ENCODE data around the gene VPS16.
"Not testable (repeated sequence)": the region's sequence is repeated elsewhere in the genome, so short reads cannot be mapped to it uniquely, and the experiment has no call there.

The VPS16 gene

DNA sequence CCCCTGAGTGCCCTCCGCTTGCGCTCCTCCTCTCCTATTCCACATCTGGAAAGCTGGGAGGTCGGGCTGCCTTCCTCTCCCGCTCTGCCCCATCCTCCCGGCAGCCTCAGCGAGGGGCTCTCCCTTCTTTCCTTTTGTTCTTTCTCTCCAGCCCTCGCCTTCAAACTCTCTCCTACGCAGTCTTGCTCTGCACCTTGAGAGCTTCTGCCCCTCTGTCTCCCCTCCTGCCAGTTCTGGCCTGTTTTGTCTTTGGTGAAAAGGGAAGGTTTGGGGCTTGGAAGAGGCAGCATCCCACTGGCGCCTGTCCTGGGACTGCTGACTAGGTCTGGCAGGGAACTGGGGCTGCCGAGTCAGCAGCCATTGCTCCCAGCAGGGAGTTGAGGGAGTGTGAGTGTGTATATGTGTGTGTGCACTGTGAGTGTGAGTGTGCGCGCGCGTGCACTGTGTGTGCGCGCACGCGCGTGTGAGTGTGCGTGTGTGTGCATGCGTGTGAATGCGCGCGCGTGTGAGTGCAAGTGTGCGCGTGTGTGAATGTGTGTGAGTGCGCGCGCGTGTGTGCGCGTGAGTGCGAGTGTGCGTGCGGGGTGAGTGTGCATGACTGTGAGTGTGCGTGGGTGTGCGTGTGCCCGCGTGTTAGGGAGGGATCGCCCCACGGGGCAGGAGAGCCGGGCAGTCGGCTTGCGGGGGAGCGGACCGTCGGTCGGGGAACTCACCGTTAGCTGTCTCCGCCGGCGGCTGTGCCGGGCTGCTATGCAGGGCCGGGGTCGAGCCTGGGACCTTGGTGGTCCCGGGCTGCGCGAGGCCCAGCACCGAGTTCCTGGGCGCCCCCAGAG is 40.6 kb upstream of the VPS16 start:
- Histone ChIP-seq H3K4me1 (ENCODE audit: control insufficient read depth, insufficient read depth, low read length) (no peaks in the 10 kb centered on the region), H3K4me3 (ENCODE audit: low read length) (peak overlapping the region; percentile 65), H3K9ac (ENCODE audit: low read depth, low read length) (no peak overlapping the region)

DNA sequence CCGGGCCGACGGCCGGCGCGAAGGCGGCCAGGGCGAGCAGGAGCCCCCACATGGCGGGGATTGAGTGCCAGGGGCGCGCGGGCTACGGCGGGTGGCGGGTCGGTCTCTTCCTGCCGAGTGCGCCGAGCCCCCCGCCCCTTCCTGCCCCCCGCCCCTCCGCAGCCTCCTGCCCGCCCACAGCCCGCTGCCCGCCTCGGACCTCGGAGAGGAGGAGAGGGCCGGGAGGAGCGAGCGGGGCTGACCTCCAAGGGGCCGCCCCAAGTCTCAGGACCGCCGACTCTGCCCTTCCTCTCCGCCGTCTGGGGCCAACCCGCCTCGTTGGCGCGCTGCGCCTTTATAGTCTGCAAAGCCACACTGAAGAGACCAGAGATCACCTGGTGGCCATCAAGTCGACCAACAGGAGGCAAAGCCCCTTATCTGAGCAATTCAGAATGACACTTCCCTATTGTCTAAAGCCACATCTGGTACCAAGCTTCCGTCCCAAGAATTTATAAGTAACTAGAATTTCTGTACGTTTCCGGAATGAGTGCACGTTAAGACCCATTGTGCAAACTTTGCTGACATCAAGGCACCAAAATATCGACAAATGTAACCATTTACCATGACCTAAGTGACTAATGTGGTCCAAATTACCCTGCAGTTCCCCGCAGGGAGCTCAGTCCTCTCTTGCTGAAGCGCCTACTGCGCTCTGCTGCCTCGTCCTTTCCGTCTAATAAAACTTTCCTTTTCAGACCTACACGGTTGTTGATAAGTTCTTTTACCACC is 39.8 kb upstream of the VPS16 start, which contains the start of gene CPXM1:
CPXM1 (minus strand) TSS at position 107 of the 765 bp plus-strand sequence; CDS start at position 52, 55 bp downstream.
- peaks cover 7% of the 10 kb centered on the region for H3K9me3 ChIP-seq (replicated peaks; ENCODE audit: low read length)
- H3K36me3 ChIP-seq (ENCODE audit: insufficient read depth, low read length): no peaks in the 10 kb centered on the region
- H3K4me1 ChIP-seq (ENCODE audit: control insufficient read depth, insufficient read depth, low read length): no peaks in the 10 kb centered on the region
- H3K9ac ChIP-seq (ENCODE audit: low read depth, low read length): no peak within 1 kb of the TSS
- H3K27me3 ChIP-seq (ENCODE audit: control insufficient read depth, insufficient read depth, low read length): peaks cover 85% of the 10 kb centered on the region
- peak within 1 kb of the TSS; percentile 64 for H3K4me2 ChIP-seq (ENCODE audit: low read length)
- peak within 1 kb of the TSS; percentile 65 for H3K4me3 ChIP-seq (ENCODE audit: low read length)

More for the DNA sequence above, 40.6 kb upstream of the VPS16 start:
- Histone ChIP-seq H3K4me2 (ENCODE audit: low read length) (peak overlapping the region; percentile 64), H3K36me3 (ENCODE audit: insufficient read depth, low read length) (no peaks in the 10 kb centered on the region), H3K9me3 (replicated peaks; ENCODE audit: low read length) (peaks cover 7% of the 10 kb centered on the region), H3K27me3 (ENCODE audit: control insufficient read depth, insufficient read depth, low read length) (peaks cover 82% of the 10 kb centered on the region)

DNA sequence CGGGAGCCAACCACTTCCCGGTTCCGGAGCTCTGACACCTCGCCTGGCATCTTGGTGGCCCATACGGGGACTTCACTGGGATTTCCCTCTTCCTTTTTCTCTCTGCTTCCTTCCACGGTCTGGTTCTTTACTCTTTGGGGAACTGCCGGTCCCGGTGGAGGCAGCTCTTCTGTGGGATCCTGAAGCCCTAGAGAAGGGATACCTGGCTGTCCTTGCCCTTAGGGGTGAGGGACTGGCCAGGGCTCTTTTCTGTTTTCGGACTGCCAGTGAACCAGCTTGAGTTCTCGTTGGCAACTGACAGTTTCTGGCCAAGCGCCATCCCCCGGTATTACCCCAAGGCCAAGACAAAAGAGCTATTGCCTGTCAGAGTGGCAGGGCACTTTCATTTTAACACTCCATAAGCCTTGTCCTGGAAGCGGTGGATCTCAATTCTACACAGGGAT is 39.2 kb upstream of the VPS16 start:
- Histone ChIP-seq H3K27me3 (ENCODE audit: control insufficient read depth, insufficient read depth, low read length) (peaks cover 87% of the 10 kb centered on the region), H3K9ac (ENCODE audit: low read depth, low read length) (no peak overlapping the region), H3K4me1 (ENCODE audit: control insufficient read depth, insufficient read depth, low read length) (peaks cover 4% of the 10 kb centered on the region), H3K36me3 (ENCODE audit: insufficient read depth, low read length) (no peaks in the 10 kb centered on the region), H3K9me3 (replicated peaks; ENCODE audit: low read length) (peaks cover 7% of the 10 kb centered on the region), H3K4me3 (ENCODE audit: low read length) (no peak overlapping the region), H3K4me2 (ENCODE audit: low read length) (no peak overlapping the region)

DNA sequence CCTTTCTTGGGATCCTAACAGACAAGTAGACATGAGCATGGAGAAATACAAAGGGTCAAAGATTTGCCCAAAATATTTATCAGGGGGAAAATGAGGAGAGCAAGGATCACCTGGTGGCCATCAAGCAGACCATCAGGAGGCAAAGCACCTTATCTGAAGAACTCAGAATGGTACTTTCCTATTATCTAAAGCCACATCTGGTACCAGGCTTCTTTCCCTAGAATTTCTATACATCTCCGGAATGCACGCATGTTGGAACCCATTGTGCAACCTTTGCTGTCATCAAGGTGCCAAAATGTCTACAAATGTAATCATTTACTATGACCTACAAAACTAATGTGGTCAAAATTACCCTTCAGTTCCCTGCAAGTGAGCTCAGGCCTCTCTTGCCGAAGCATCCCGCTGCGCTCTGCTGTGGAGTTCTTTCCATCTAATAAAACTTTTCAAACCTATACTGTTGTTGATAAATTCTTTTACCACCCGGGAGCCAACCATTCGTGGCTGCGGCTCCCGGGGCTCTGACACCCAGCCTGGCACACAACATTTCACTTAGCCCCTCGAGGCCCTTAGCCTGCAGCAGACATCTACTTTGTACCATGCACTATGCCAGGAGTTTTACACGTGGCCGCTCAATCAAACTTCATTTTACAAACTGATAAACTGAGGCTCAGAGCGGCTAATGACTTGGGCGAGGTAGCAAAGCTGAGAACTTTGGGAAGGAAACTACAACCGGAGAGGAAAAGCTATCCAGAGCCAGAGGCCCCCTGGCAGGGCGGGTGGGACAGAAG is 36.3 kb upstream of the VPS16 start:
- Histone ChIP-seq H3K4me2 (ENCODE audit: low read length) (no peak overlapping the region), H3K27me3 (ENCODE audit: control insufficient read depth, insufficient read depth, low read length) (peaks cover 85% of the 10 kb centered on the region), H3K9me3 (replicated peaks; ENCODE audit: low read length) (peaks cover 7% of the 10 kb centered on the region), H3K4me3 (ENCODE audit: low read length) (no peak overlapping the region), H3K9ac (ENCODE audit: low read depth, low read length) (no peak overlapping the region), H3K4me1 (ENCODE audit: control insufficient read depth, insufficient read depth, low read length) (peaks cover 5% of the 10 kb centered on the region), H3K36me3 (ENCODE audit: insufficient read depth, low read length) (no peaks in the 10 kb centered on the region)

DNA sequence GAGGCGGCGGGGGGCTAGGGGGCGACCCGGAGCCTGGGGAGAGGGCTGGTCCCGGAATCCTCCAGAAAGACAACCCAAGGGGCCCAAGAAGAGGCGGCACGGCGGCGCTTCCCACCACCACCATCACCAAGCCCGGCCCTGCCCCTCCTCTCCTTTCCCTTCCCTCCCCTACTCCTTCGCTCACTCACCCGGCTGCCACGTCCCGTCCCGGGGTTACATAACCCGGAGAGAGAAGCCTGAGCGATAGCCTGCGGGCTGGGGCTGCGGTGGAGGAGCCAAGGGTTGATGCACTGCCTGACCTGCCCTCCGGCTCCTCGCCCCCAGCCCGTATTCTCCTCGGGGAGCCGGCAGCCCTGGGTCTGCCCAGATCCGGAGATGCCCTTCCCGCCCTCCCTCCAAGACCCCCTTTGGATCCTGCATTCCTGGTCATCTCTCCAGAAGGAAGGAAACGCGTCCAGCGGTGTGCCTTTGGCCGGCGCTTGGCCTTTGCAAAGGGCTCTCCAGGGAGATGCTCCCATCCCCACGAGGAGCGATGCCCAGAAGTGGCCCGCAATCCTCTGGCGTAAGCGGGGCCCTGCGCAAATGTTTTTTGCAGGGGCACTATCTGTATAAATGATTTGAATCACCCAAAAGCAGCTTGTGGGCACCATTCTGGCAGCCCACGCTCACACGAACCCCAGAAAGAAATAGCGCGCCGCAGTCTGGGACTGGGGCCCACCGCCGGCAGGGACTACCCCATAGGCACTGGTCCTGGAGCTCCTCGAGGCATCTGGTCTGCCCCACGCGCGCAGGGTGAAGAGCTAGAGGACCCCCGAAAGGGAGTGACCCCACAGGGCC is 35.5 kb upstream of the VPS16 start:
- H3K36me3 ChIP-seq (ENCODE audit: insufficient read depth, low read length): no peaks in the 10 kb centered on the region
- H3K4me3 ChIP-seq (ENCODE audit: low read length): no peak overlapping the region
- H3K9me3 ChIP-seq (replicated peaks; ENCODE audit: low read length): peaks cover 7% of the 10 kb centered on the region
- no peak overlapping the region for H3K9ac ChIP-seq (ENCODE audit: low read depth, low read length)
- H3K4me1 ChIP-seq (ENCODE audit: control insufficient read depth, insufficient read depth, low read length): peaks cover 5% of the 10 kb centered on the region
- H3K4me2 ChIP-seq (ENCODE audit: low read length): no peak overlapping the region
- H3K27me3 ChIP-seq (ENCODE audit: control insufficient read depth, insufficient read depth, low read length): peaks cover 77% of the 10 kb centered on the region

DNA sequence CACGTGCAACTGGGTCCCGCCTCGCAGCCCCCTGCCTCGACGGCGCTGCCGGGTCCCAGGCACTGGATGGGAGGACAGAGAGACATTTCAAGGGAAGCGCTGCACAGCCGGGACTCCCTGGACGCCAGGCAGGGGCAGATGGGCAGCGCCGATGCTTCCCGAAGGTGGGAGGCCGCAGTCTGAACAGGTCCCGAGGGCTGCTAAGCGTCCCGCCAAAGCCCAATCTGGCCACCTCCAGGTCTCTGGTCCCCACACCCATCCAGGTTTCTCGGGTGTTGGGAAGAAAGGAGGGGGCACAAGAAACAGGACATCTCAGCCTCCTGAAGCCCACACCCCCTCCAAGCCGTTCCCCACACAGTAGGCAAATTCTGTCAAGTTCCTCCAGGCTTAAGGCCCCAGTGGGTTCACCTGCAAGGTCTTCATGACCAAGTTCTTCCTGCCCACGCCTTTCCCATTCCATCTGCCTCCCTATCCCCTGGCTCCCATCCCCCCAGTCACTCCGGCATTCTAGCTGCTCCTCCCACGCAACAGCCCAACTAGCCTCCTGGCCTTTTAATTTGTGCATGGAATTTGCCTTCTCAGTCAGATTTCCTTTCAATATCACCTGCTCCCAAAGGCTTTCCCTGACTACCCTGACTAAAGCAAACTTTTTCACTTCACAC is 34.7 kb upstream of the VPS16 start:
- Histone ChIP-seq H3K9me3 (replicated peaks; ENCODE audit: low read length) (peaks cover 7% of the 10 kb centered on the region), H3K4me2 (ENCODE audit: low read length) (no peak overlapping the region), H3K4me3 (ENCODE audit: low read length) (no peak overlapping the region), H3K4me1 (ENCODE audit: control insufficient read depth, insufficient read depth, low read length) (peaks cover 5% of the 10 kb centered on the region), H3K9ac (ENCODE audit: low read depth, low read length) (no peak overlapping the region), H3K36me3 (ENCODE audit: insufficient read depth, low read length) (no peaks in the 10 kb centered on the region), H3K27me3 (ENCODE audit: control insufficient read depth, insufficient read depth, low read length) (peaks cover 71% of the 10 kb centered on the region)

DNA sequence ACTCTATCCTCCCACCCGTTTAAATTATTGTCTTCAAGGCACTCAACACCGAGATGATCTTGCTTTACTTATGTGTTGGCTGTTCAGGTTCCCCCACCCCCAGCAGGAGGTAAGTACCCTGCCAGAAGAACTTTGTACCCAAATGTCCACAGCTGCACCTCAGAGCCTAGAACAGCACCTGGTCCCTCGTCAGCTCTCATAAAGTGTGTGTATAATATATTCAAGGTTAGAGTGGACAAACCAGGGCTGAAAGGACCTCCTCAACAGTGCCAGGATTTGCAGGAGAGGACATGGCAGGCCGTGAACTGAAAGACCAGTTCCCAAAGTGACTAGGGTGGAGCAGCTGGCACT is 34.2 kb upstream of the VPS16 start:
- H3K9ac ChIP-seq (ENCODE audit: low read depth, low read length): no peak overlapping the region
- no peak overlapping the region for H3K4me2 ChIP-seq (ENCODE audit: low read length)
- H3K36me3 ChIP-seq (ENCODE audit: insufficient read depth, low read length): no peaks in the 10 kb centered on the region
- H3K27me3 ChIP-seq (ENCODE audit: control insufficient read depth, insufficient read depth, low read length): peaks cover 65% of the 10 kb centered on the region
- peaks cover 5% of the 10 kb centered on the region for H3K4me1 ChIP-seq (ENCODE audit: control insufficient read depth, insufficient read depth, low read length)
- H3K9me3 ChIP-seq (replicated peaks; ENCODE audit: low read length): peaks cover 2% of the 10 kb centered on the region
- no peak overlapping the region for H3K4me3 ChIP-seq (ENCODE audit: low read length)

DNA sequence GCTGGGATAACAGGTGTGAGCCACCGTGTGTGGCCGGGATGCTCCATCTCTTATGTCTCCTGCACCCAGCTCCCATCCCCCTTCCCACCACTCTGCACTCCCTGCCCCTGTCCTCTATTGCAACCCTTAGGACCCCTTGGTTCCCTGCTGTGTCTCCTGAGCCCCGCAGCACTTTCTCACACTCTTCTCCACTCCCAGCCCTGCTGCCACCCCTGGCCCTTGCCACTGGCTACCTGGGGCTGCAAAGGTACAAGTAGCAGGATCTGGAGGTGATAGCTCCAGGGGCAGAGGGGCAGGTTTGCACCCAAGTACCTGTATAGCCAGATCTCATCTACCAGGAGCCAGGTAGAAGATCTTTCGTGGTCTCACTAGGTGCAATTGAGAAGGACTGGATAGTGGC is 33.5 kb upstream of the VPS16 start:
- Histone ChIP-seq H3K4me2 (ENCODE audit: low read length) (no peak overlapping the region), H3K27me3 (ENCODE audit: control insufficient read depth, insufficient read depth, low read length) (peaks cover 60% of the 10 kb centered on the region), H3K36me3 (ENCODE audit: insufficient read depth, low read length) (no peaks in the 10 kb centered on the region), H3K9me3 (replicated peaks; ENCODE audit: low read length) (no peaks in the 10 kb centered on the region), H3K4me1 (ENCODE audit: control insufficient read depth, insufficient read depth, low read length) (peaks cover 5% of the 10 kb centered on the region), H3K9ac (ENCODE audit: low read depth, low read length) (no peak overlapping the region), H3K4me3 (ENCODE audit: low read length) (no peak overlapping the region)

DNA sequence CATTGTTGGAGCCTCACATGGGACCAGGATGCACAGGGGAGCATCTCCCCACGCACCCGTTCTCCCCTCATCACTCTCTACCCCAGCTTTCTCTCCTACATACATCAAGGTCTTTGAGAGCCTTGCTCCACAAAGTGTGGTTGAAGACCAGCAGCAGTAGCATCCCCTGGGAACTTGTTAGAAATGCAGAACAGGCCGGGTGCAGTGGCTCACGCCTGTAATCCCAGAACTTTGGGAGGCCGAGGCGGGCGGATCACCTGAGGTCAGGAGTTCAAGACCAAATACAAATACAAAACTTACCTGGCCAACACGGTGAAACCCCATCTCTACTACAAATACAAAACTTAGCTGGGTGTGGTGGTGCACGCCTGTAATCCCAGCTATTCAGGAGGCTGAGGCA is 32.6 kb upstream of the VPS16 start:
- H3K9me3 ChIP-seq (replicated peaks; ENCODE audit: low read length); H3K4me2 ChIP-seq (ENCODE audit: low read length); H3K9ac ChIP-seq (ENCODE audit: low read depth, low read length); H3K4me1 ChIP-seq (ENCODE audit: control insufficient read depth, insufficient read depth, low read length); H3K4me3 ChIP-seq (ENCODE audit: low read length); H3K36me3 ChIP-seq (ENCODE audit: insufficient read depth, low read length): not testable (repeated sequence)
- H3K27me3 ChIP-seq (ENCODE audit: control insufficient read depth, insufficient read depth, low read length): peaks cover 52% of the 10 kb centered on the region

DNA sequence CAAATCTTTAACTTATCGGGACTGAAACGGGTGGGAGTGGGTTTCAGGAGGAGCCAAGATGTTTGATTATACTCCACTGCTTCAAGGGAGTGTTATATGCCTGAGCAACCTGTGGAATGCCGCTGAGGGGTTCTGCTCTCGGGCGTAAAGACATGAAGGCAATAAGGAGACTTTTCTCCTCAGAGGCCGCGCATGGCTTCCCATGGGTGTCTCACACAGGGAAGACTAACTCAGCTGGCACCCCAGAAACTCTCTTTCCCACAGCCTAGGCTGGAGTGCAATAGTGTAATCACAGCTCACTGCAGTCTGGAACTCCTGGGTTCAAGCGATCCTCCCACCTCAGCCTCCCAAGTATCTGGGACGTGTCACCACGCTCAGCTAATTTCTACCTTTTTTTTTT is 30.9 kb upstream of the VPS16 start:
- H3K9ac ChIP-seq (ENCODE audit: low read depth, low read length): no peak overlapping the region
- no peak overlapping the region for H3K4me2 ChIP-seq (ENCODE audit: low read length)
- no peak overlapping the region for H3K4me3 ChIP-seq (ENCODE audit: low read length)
- peaks cover 38% of the 10 kb centered on the region for H3K27me3 ChIP-seq (ENCODE audit: control insufficient read depth, insufficient read depth, low read length)
- peaks cover 14% of the 10 kb centered on the region for H3K4me1 ChIP-seq (ENCODE audit: control insufficient read depth, insufficient read depth, low read length)
- no peaks in the 10 kb centered on the region for H3K9me3 ChIP-seq (replicated peaks; ENCODE audit: low read length)
- no peaks in the 10 kb centered on the region for H3K36me3 ChIP-seq (ENCODE audit: insufficient read depth, low read length)
